K562 (cell line): Measurements from ENCODE around the gene FZD1. TPM values are rescaled to one million over a fixed set of nuclear protein-coding genes. Genes with fewer than 3 reads are reported as not detected.

Experiments
- ATAC-seq: fragments of 200-7000 bp; cut with Tn5 transposase; 3 replicates; pipeline ENCODE4 v1.9.1; 2020; ENCODE audit warnings: moderate library complexity
- BruUV-seq: library from RNA; stranded (reverse); fragments of 400-500 nt; replicated peaks from 2 replicates; lab custom pipeline; 2021; lab: Mats Ljungman, UMichigan
- CTCF ChIA-PET: fragments of 300-600 bp; formaldehyde crosslinking; extraction: SDS; loops from one replicate; lab custom pipeline; 2021; ENCODE audit warnings: low intra/inter-chr PET ratio; lab: Yijun Ruan, JAX
- POLR2A ChIA-PET: fragments of 300-600, 350-650 bp; sonication (Branson Sonifier 250); formaldehyde crosslinking; extraction: SDS; loops from one replicate; lab custom pipeline; 2021; ENCODE audit warnings: antibody characterized with exemption, inconsistent platforms; lab: Yijun Ruan, JAX
- DNase-seq, 4 experiments: peaks; one replicate each; pipeline versions ENCODE4 v3.0.0 to v3.0.0-alpha.2; 2011 to 2018; ENCODE audit warnings: low spot score in 3 of 4, mixed read lengths in 3 of 4; ENCODE audit errors: extremely low read depth in 1 of 4
- FAIRE-seq: peaks from 2 replicates; lab custom pipeline; 2011; peaks lifted over from hg19 to GRCh38; lab: Jason Lieb, UNC
- H2AFZ ChIP-seq: 2 replicates; pipeline ENCODE4 v1.6.0; 2011; ENCODE audit warnings: low read depth, low read length, control low read depth, inconsistent platforms
- H3K27ac ChIP-seq: fragments of 200-600 bp; 3 replicates; pipeline ENCODE4 v1.8.0; 2011; ENCODE audit warnings: low read depth, mild to moderate bottlenecking, control low read depth, inconsistent platforms, low read length, moderate library complexity, mixed read lengths; ENCODE audit errors: extremely low read depth
- H3K27me3 ChIP-seq, 2 experiments: fragments of 300-600 bp in 1 of 2; 2 replicates in 1 of 2; 3 replicates in 1 of 2; pipeline versions ENCODE4 v1.6.0 to v1.8.0; 2011; ENCODE audit warnings: inconsistent platforms in 2 of 2, low read length in 2 of 2, mild to moderate bottlenecking in 1 of 2, mixed read lengths in 1 of 2, moderate library complexity in 1 of 2; ENCODE audit not compliant: control insufficient read depth in 2 of 2, insufficient read depth in 2 of 2
- H3K36me3 ChIP-seq: fragments of 300-600 bp; 3 replicates; pipeline ENCODE4 v1.8.0; 2011; ENCODE audit warnings: mild to moderate bottlenecking, low read length, inconsistent platforms; ENCODE audit not compliant: control insufficient read depth, insufficient read depth
- H3K4me1 ChIP-seq, 2 experiments: fragments of 200-600 bp in 1 of 2; replicated peaks in 1 of 2; 2 replicates in 1 of 2; 3 replicates in 1 of 2; pipeline versions ENCODE4 v1.5.1 to v1.8.0; 2011; ENCODE audit warnings: inconsistent platforms in 2 of 2, low read length in 2 of 2, mild to moderate bottlenecking in 1 of 2, mixed read lengths in 1 of 2, moderate library complexity in 1 of 2; ENCODE audit not compliant: control insufficient read depth in 2 of 2, insufficient read depth in 2 of 2
- H3K4me2 ChIP-seq: 2 replicates; pipeline ENCODE4 v1.6.1; 2011; ENCODE audit warnings: low read length, control low read depth, inconsistent platforms, mixed read lengths; ENCODE audit not compliant: insufficient read depth
- H3K4me3 ChIP-seq: fragments of 200-600 bp; sonication (generic), shearing (Covaris generic); 2 replicates; pipeline ENCODE4 v1.5.1; 2016; ENCODE audit warnings: control low read depth, inconsistent platforms
- H3K79me2 ChIP-seq: fragments of 200-600 bp; 3 replicates; pipeline ENCODE4 v1.8.0; 2011; ENCODE audit warnings: low read length, inconsistent platforms; ENCODE audit not compliant: control insufficient read depth, insufficient read depth
- H3K9ac ChIP-seq, 2 experiments: 2 replicates each; pipeline versions ENCODE4 v1.6.0 to v1.6.1; 2011; ENCODE audit warnings: low read depth in 2 of 2, low read length in 2 of 2, control low read depth in 1 of 2, inconsistent platforms in 1 of 2, mild to moderate bottlenecking in 1 of 2, mixed read lengths in 1 of 2; ENCODE audit not compliant: insufficient read depth in 1 of 2
- H3K9me1 ChIP-seq: one replicate; pipeline ENCODE4 v1.6.0; 2011; ENCODE audit warnings: inconsistent platforms, mild to moderate bottlenecking, low read length, moderate library complexity; ENCODE audit not compliant: control insufficient read depth, insufficient read depth
- H3K9me3 ChIP-seq: replicated peaks from 2 replicates; pipeline ENCODE4 v1.5.1; 2011; ENCODE audit warnings: low read depth, low read length, inconsistent platforms; ENCODE audit not compliant: control insufficient read depth, insufficient read depth
- H4K20me1 ChIP-seq: replicated peaks from 2 replicates; pipeline ENCODE4 v1.6.1; 2011; ENCODE audit warnings: low read length, inconsistent platforms, mixed read lengths; ENCODE audit not compliant: control insufficient read depth, insufficient read depth
- CEBPB ChIP-seq: fragments of 450-650 bp; IDR thresholded peaks from 2 replicates; pipeline ENCODE4 v1.6.1; 2016; ENCODE audit warnings: missing genetic modification characterization, missing compliant biosample characterization
- E2F3 ChIP-seq: fragments of 250-450 bp; sonication (Bioruptor Pico); IDR thresholded peaks from 2 replicates; pipeline ENCODE4 v1.4.0; 2020; ENCODE audit warnings: mild to moderate bottlenecking
- ELF1 ChIP-seq: fragments of 200-800 bp; sonication (Bioruptor generic); IDR thresholded peaks from 2 replicates; pipeline ENCODE4 v1.6.1; 2016; ENCODE audit warnings: missing genetic modification characterization, missing compliant biosample characterization
- FOXA3 ChIP-seq, 2 experiments: fragments of 450-650 bp in 1 of 2; sonication (generic) in 1 of 2; formaldehyde crosslinking; IDR thresholded peaks in 1 of 2; conservative IDR thresholded peaks in 1 of 2; 2 replicates each; pipeline versions ENCODE4 v1.4.0 to v1.8.0; 2020 to 2022; ENCODE audit warnings: mild to moderate bottlenecking in 2 of 2, missing genetic modification reagents in 1 of 2
- ILF3 ChIP-seq: fragments of 450-650 bp; IDR thresholded peaks from 2 replicates; pipeline ENCODE4 v1.6.1; 2018; ENCODE audit warnings: antibody characterized with exemption, mild to moderate bottlenecking, moderate library complexity, borderline replicate concordance
- KLF13 ChIP-seq: fragments of 450-650 bp; IDR thresholded peaks from 2 replicates; pipeline ENCODE4 v1.6.1; 2016; ENCODE audit warnings: missing genetic modification characterization, low read depth, mild to moderate bottlenecking, missing compliant biosample characterization, moderate library complexity, borderline replicate concordance
- LARP7 ChIP-seq: fragments of 450-650 bp; IDR thresholded peaks from 2 replicates; pipeline ENCODE4 v1.6.1; 2016
- NCOA1 ChIP-seq: fragments of 450-650 bp; IDR thresholded peaks from 2 replicates; pipeline ENCODE4 v1.6.1; 2016; ENCODE audit warnings: low read depth
- RB1 ChIP-seq: fragments of 450-650 bp; IDR thresholded peaks from 2 replicates; pipeline ENCODE4 v1.6.1; 2017; ENCODE audit warnings: low read depth, mild to moderate bottlenecking
- ZNF184 ChIP-seq: sonication (generic); formaldehyde crosslinking; IDR thresholded peaks from 2 replicates; pipeline ENCODE4 v1.5.0; 2020; ENCODE audit warnings: missing genetic modification reagents
- WGBS: fragments of 100-300 bp; shearing (Covaris generic); methylation state at CpG from one replicate; pipeline ENCODE4 v1.1.6; 2016; ENCODE audit warnings: low coverage, mixed read lengths; ENCODE audit not compliant: insufficient coverage; ENCODE audit errors: missing lambda C conversion rate; 5-methylcytosine and 5-hydroxymethylcytosine counted together
- in situ Hi-C: fragments of 300-500 bp; cut with MboI; formaldehyde crosslinking; loops from 4 replicates; pipeline ENCODE4 v1.15.0; 2018; ENCODE audit warnings: inconsistent platforms, mixed read lengths
- intact Hi-C: fragments of 100-400 bp; cut with micrococcal nuclease; formaldehyde crosslinking; loops from 2 replicates; pipeline ENCODE4 v1.14.2; 2022
- polyA plus RNA-seq, 8 experiments: library from polyadenylated mRNA; depleted of rRNA in 4 of 8; stranded (reverse) in 5 of 8; unstranded in 3 of 8; fragments of >200 nt; fragmentation: Nextera tagmentation in 2 of 8; fragmentation: Illumina TruSeq in 1 of 8; extraction: Ambion mirVana in 2 of 8; extraction: Trizol in 1 of 8; gene quantifications; 2 replicates each; pipeline versions ENCODE4 v1.2.1 to v1.2.3, GENCODE V29; 2011 to 2014; ENCODE audit warnings: inconsistent platforms in 1 of 8, missing spikeins in 1 of 8
- total RNA-seq, 7 experiments: library from RNA; depleted of rRNA in 6 of 7; stranded (reverse); fragments of >200 nt in 6 of 7; fragmentation: Illumina TruSeq in 2 of 7; extraction: Trizol in 2 of 7; gene quantifications; 2 replicates each; pipeline versions ENCODE4 v1.2.1 to v1.2.3, GENCODE V29; 2011 to 2021; ENCODE audit warnings: low replicate concordance in 1 of 7
- TF ChIP-seq, protein P1 (sequence below): fragments of 250-450 bp; sonication (Bioruptor Pico); IDR thresholded peaks from 2 replicates; pipeline ENCODE4 v1.5.0; 2021

FZD1 gene
- total and polyA plus RNA-seq, 9 of the 15 experiments (the other 6 are each of a cell fraction or from before 2014, with no cell fraction given): 0.25 to 5.1 (median 1.8) TPM

- H3K36me3 ChIP-seq: no peaks in the 10 kb centered on the region
- no peak overlapping the region for H3K27ac ChIP-seq
- H2AFZ ChIP-seq: no peak overlapping the region
- DNase-seq: no peak
- no peaks in the 10 kb centered on the region for H3K27me3 ChIP-seq
- POLR2A ChIA-PET: interaction anchor here (0.5 kb wide), 1 partner anchor 62 kb away, joined by 3 read pairs; no protein-coding TSS in a partner anchor
- no peaks in the 10 kb centered on the region for H3K79me2 ChIP-seq
- H3K9me3 ChIP-seq: no peaks in the 10 kb centered on the region
- no peak overlapping the region for H3K4me3 ChIP-seq
- 56% methylated on average over 1 of the region's 1 CpG for WGBS
- CTCF ChIA-PET: no interaction called here
- H3K4me1 ChIP-seq: peaks cover 3% of the 10 kb centered on the region in 2 experiments; a peak in 3 of 5 replicates
- no peaks in the 10 kb centered on the region for H3K9me1 ChIP-seq
- H3K9ac ChIP-seq: no peak overlapping the region
- no peak for ATAC-seq
- no peak for FAIRE-seq
- TF ChIP-seq ELF1 (tag): no peak
- no peaks in the 10 kb centered on the region for H4K20me1 ChIP-seq
- intact Hi-C loops (no loop called here), in situ Hi-C loops (no loop called here)
- BruUV-seq: no TSS peak
- H3K4me2 ChIP-seq: no peak overlapping the region
These were observed 47.6 kb downstream of the FZD1 start for GRCh38 chr7:91311839-91312238.

GRCh38 chr7:91313113-91313512 is 48.9 kb downstream of the FZD1 start:
- no peak for DNase-seq
- no peaks in the 10 kb centered on the region for H4K20me1 ChIP-seq
- TF ChIP-seq, protein P1, sequence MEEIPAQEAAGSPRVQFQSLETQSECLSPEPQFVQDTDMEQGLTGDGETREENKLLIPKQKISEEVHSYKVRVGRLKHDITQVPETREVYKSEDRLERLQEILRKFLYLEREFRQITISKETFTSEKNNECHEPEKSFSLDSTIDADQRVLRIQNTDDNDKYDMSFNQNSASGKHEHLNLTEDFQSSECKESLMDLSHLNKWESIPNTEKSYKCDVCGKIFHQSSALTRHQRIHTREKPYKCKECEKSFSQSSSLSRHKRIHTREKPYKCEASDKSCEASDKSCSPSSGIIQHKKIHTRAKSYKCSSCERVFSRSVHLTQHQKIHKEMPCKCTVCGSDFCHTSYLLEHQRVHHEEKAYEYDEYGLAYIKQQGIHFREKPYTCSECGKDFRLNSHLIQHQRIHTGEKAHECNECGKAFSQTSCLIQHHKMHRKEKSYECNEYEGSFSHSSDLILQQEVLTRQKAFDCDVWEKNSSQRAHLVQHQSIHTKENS: no peak
- no peak for TF ChIP-seq LARP7
- no peak for TF ChIP-seq FOXA3 (CRISPR knock-in tag; conservative IDR thresholded peaks at IDR 0.05 in 1 of 2, IDR thresholded peaks at IDR 0.05 in 1 of 2)
- no peak for TF ChIP-seq E2F3
- no peak for TF ChIP-seq NCOA1
- TF ChIP-seq ZNF184 (CRISPR knock-in tag): no peak
- TF ChIP-seq KLF13: no peak
- no peak for TF ChIP-seq ILF3
- TF ChIP-seq CEBPB: no peak
- TF ChIP-seq RB1: no peak
- no peak overlapping the region for H3K4me3 ChIP-seq
- in situ Hi-C loops: no loop called here
- no peak overlapping the region for H3K9ac ChIP-seq
- ChIA-PET CTCF (no interaction called here), POLR2A (no interaction called here)
- no peak for FAIRE-seq
- peak overlapping the region; percentile 72 for H2AFZ ChIP-seq
- intact Hi-C loops: no loop called here
- no peaks in the 10 kb centered on the region for H3K9me1 ChIP-seq
- H3K9me3 ChIP-seq: no peaks in the 10 kb centered on the region
- no peak overlapping the region for H3K4me2 ChIP-seq
- H3K36me3 ChIP-seq: no peaks in the 10 kb centered on the region
- H3K27ac ChIP-seq: no peak overlapping the region
- no peaks in the 10 kb centered on the region for H3K79me2 ChIP-seq
- WGBS: 39% methylated on average over 5 of the region's 5 CpGs
- BruUV-seq: no TSS peak
- peaks cover 3% of the 10 kb centered on the region in 2 experiments; a peak in 3 of 5 replicates for H3K4me1 ChIP-seq
- no peaks in the 10 kb centered on the region for H3K27me3 ChIP-seq
- ATAC-seq: peak; percentile 70
